ENCODE data around the gene ATP2C2.
"Not testable (repeated sequence)": the region's sequence is repeated elsewhere in the genome, so short reads cannot be mapped to it uniquely, and the experiment has no call there.

The ATP2C2 gene

DNA sequence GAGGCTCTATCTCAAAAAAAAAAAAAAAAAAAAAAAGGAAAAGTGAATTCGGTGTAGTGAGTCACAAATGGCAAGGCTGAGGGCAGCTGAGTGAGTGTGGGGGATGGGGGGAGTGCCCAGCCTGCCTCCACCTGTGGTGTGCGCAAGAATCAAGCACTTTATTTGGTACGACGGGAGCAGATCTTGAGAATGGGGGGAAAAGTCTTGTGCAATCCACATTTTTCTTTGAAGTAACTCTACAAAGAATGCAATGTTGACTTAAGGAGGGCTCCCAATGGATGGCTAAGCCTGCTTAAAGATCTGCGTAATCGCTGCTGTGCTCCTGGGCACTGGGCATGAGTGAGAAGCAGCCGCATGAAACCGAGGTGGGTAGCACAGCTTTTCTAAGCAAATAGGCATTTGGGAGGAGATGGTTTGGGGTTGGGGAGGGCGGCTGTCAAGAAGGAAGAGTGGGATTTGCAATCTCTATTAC, 28.2 kb downstream of the ATP2C2 start:
- no peak for DNase-seq (ENCODE audit: low spot score)

DNA sequence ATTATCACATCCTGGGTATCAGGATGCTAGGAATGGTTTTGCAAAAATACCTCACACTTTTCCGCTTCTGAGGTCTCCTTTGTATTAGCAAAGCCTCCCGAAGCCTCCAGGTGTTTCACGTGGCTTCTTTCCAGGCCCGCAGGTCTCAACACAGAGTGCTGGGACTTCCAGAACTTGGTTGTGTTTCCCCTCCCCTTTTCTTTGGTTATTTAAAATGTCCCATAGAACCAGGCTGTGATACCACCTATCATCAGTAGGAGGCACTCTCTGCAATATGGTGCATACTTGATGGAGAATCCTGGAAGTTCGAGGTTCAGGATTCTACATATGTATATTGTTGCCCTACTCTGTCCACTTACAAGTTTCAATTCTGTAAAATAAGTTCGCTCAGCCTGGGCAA, 28.8 kb downstream of the ATP2C2 start:
- no peak for DNase-seq (ENCODE audit: low spot score)

DNA sequence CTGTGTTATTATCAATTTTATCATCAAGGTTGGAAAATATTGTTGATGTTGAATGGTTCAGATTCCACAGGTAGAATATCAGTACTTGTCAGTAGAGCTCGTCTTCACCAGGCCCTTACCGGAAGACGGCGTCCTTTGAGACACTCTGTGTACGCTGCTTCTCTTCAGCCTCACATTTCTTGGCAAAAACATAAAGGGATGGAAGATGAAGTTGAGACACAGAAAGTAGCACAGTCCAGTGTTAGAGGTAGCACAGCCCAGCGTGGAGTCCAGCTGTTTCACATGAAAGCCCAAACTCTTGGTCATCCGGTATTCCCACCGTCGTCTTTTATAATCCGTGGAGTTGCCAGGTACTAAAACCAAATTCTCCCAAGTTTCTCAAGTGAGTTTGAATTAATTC, 30.4 kb downstream of the ATP2C2 start:
- no peak for DNase-seq (ENCODE audit: low spot score)

GRCh38 chr16:84399912-84400311, 31.6 kb downstream of the ATP2C2 start:
- DNase-seq (ENCODE audit: low spot score) = not testable (repeated sequence)

- not testable (repeated sequence) for DNase-seq (ENCODE audit: low spot score)
Observed at GRCh38 chr16:84403435-84403834, 35.1 kb downstream of the ATP2C2 start.

GRCh38 chr16:84404324-84404723, 36.0 kb downstream of the ATP2C2 start:
- no peak for DNase-seq (ENCODE audit: low spot score)

- DNase-seq (ENCODE audit: low spot score) = no peak
Observed at GRCh38 chr16:84404936-84405639, 36.8 kb downstream of the ATP2C2 start.

GRCh38 chr16:84406006-84406963, 37.9 kb downstream of the ATP2C2 start:
- DNase-seq (ENCODE audit: low spot score) = no peak

DNA sequence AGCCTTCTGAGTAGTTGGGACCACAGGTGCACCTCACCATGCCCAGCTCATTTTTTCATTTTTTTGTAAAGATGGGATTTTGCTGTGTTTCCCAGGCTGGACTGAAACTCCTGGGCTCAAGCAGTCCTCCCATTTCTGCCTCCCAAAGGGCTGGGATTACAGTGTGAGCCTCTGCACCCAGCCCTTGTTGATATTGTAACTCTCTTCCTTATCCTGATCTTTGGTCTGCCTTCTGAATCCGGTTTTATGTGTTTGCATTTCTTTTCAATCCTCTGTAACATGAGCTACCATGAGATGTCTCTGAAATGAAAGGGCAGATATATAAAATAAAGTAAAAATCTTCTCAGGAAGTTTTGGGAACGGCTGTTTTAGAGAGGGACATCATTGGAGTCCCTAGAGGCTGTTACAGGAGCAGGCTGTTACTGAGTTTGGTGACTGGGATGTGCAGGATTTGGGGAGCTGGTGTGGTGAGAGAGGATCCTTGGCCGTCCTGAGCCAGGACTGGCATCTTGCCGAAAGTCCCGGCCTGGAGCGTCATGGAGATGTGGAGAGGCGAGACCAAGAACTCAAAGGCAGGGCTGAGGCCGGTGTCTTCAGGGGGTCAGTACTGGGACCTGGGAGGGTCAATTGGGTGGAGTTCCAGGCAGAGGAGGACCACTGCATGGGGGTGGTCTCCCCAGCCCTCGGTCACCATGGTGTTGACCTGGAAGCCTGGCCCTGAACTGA, 39.4 kb downstream of the ATP2C2 start:
- DNase-seq (ENCODE audit: low spot score) = no peak

DNA sequence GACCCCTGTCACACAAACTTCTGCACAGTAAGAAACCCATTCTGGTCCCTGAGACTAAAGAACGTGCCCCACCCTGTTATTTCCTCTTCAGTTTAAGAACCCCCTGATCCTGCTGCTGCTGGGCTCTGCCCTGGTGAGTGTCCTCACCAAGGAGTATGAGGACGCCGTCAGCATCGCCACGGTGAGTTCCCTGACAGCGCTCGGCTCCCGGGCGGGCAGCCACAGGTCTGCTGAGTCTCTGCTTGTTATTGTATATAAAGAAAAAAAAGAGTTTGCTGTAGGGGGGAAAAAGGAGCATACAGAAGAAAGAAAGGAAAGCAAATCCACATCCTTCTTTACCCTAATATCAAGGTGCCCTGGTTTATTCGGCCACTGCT, 40.0 kb downstream of the ATP2C2 start:
- DNase-seq (ENCODE audit: low spot score) = no peak

DNA sequence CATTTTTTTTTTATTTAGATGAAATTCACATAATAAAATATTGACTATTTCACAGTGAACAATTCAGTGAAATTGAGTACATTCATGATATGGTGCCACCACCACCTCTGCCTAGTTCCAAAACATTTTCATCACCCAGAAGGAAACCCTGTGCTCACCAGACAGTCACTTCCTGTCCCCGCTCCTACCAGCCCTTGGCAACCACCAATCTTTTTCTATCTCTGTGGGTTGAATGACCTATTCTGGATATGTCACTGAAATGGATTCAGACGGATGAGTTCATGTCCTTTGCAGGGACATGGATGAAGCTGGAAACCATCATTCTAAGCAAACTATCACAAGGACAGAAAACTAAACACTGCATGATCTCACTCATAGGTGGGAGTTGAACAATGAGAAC, 40.5 kb downstream of the ATP2C2 start:
- DNase-seq (ENCODE audit: low spot score) = no peak

DNA sequence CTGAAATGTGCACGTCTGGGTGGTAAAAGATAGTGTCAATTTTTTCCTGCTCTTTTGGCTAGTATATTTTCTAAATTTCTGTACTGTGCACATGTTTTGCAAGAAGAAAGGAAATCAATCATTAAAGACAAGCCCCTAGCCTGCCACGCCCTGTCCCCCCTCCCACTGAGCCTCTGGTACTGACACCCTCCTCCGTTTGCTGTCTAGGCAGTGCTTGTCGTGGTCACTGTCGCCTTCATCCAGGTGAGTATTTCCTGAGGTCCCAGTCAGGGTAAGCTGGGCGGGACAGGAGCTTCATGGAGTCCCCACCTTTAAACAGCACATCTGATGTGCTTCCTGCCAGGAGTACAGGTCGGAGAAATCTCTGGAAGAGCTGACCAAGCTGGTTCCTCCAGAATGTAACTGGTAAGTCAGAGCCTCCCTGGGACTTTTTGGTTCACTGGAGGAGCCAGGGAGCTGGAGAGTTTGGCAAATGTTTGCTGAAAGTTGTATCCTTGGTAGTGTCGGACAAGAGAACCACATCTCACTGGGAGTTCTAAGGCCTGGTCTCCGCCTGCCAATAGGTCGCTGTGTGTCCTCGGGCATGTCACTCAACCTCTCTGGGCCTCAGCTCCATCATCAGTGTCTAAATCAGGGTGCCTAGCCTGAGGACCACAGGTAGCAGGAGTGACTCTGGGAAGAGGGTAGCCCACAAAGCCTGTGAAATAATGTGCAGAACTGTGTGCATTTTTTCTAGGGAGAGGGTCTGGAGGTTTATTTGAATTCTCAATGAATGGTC, 42.2 kb downstream of the ATP2C2 start:
- DNase-seq (ENCODE audit: low spot score) = no peak

GRCh38 chr16:84411768-84412167, 43.4 kb downstream of the ATP2C2 start:
- no peak for DNase-seq (ENCODE audit: low spot score)

GRCh38 chr16:84412262-84412661, 43.9 kb downstream of the ATP2C2 start:
- no peak for DNase-seq (ENCODE audit: low spot score)

DNA sequence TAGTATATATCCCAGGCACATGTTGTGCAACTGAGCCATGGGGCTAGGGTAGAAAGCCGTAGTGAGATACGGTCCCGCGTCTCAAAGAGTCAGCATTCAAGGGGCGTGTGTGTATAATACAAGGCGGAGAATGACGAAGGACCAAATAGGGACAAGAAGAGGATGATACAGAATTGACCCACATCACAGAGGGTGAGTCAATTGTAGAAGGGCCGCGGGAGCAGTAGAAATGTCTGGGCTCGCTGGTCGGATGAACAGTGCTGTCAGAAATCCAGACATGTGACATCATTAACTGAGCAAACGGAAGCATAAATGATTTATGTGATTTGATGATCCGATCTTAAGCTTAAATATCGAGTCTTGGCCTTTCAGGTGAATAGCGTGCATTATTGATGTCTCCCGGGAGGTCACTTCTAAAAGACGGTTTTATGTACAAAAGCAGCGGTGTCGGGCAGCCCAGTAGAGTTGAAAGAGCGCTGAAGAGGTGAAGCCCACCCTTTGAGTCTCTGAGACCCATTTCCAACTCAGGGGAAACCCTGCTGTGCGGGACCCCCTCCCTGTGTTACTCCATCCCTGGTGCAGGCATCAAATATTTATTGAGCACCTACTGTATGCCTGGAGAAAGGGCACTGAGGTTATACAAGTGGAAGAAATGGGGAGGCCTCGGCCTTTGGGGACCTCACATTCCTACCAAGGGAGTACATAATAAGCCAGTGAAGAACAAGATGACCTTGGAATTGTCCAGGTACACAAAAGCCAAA, 45.1 kb downstream of the ATP2C2 start:
- DNase-seq (ENCODE audit: low spot score) = no peak

- DNase-seq (ENCODE audit: low spot score) = no peak
Observed at GRCh38 chr16:84414789-84415326, 46.5 kb downstream of the ATP2C2 start.

DNA sequence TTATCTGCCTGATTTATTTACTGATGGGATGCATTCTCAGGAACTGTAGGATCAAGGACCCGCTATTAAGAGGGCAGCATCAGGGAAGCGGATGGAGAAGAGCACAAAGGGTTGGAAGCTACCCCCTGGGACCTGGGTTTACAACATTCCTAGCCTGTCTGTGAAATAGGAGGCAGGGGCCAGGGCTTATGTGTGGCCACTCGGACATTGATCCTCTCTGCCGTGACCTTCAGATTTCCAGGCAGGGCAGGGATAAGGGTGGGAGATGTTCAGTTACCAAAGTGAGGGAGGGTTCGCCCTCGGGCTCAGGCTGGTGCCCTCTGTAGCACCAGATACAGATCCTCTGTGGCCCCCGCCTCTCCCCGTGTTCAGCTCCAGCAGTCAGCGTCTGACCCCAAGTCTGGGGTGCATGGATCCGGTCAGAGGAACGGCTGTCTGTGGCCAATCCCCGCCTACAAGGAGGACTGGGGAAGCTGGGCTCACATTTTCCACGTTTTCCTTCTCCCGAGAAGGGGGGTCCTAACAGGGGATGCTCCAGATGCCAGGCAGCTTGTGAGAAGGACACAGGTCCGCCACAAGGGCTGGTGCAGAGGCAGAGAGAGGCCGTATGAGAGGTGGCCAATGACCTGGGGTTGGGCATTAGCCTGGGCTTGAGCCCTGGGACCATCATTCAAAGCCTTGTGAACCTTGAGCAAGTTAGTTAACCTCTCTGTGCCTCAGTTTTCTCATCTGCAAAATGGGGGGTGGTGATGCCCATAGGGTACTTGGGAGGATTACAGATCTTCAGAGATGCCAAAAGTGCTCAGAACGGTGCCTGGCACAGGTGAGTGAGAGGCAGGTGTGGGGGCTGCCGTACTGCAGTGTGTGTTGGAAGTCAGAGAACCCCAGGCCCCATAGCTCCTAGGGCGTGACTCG, 48.3 kb downstream of the ATP2C2 start:
- DNase-seq (ENCODE audit: low spot score) = no peak

DNA sequence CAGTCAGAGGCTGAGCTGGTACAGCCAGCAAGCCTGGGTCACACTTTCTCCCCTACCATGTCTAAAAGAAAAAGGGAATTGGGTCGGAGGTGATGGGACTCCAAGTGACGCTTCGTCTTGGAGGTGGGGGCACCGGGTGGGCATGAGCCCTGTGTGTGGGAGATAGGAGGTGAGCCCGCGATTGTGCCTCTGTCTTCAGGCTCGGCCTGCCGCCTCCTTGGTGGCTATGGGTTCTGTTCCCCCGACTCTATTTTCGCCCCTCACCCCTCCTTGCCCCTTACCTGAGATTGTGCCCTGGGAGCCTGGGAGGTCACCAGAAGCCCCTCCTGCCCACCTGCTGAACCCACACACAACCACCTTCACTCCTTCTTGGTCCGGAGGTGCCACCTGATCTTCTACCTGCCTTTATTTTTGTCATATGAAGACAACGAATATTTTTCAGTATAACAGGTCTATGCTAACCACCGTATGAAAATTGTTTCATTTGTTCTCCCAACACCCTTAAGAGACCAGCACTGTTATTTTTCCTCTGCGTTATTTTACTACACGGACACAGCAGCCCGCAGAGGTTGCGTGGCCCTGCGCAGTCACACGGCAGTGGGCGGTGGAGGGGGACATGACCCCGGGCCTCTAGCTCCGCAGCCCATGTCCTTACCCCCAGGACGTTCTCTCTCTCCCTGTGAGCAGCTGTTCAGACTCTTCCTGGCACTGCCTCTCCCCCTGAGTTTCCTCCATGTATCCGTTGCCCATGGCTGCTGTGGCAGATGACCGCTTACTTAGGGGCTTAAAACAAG, 49.9 kb downstream of the ATP2C2 start:
- no peak for DNase-seq (ENCODE audit: low spot score)

GRCh38 chr16:84419730-84420129, 51.4 kb downstream of the ATP2C2 start:
- DNase-seq (ENCODE audit: low spot score) = no peak
